Measurements from ENCODE around the gene DPEP3. TPM values are rescaled to one million over a fixed set of nuclear protein-coding genes. Genes with fewer than 3 reads are reported as not detected.

Gene DPEP3
- polyA plus RNA-seq, 1 donor from 2014 or later, result not detected

- Histone ChIP-seq H4K20me1 (ENCODE audit: insufficient read depth) (no peaks in the 10 kb centered on the region), H3K9me3 (ENCODE audit: low read length) (no peaks in the 10 kb centered on the region), H3K4me3 (ENCODE audit: low read length) (peak within 1 kb of the TSS; percentile 100), H3K36me3 (ENCODE audit: insufficient read depth, low read length) (no peaks in the 10 kb centered on the region), H3K9ac (ENCODE audit: low read length) (peak within 1 kb of the TSS; percentile 78), H3K4me2 (ENCODE audit: low read length) (peak within 1 kb of the TSS; percentile 87), H3K79me2 (replicated peaks; ENCODE audit: insufficient read depth, low read length) (peaks cover 13% of the 10 kb centered on the region), H2AFZ (ENCODE audit: low read depth, low read length) (peak within 1 kb of the TSS; percentile 78), H3F3A (ENCODE audit: insufficient read depth, low read length, poor library complexity, severe bottlenecking) (no peaks in the 10 kb centered on the region), H3K27me3 (ENCODE audit: insufficient read depth, low read depth, low read length) (no peaks in the 10 kb centered on the region), H3K27ac (ENCODE audit: low read length) (peak within 1 kb of the TSS; percentile 74), H3K9me2 (ENCODE audit: insufficient read depth, low read length) (no peaks in the 10 kb centered on the region)
- TF ChIP-seq EP300 (conservative IDR thresholded peaks at IDR 0.05; ENCODE audit: poor library complexity, severe bottlenecking), result peak; percentile 61
- no peak for TF ChIP-seq REST (IDR thresholded peaks at IDR 0.05; ENCODE audit: borderline replicate concordance)
- TF ChIP-seq MXI1 (conservative IDR thresholded peaks at IDR 0.05; ENCODE audit: poor library complexity, severe bottlenecking), result peak; percentile 99
- peak; percentile 39 for TF ChIP-seq SMC3 (conservative IDR thresholded peaks at IDR 0.05; ENCODE audit: poor library complexity)
- no peak for TF ChIP-seq CTCF (IDR thresholded peaks at IDR 0.05; ENCODE audit: poor library complexity, severe bottlenecking)
- TF ChIP-seq EZH2 (IDR thresholded peaks at IDR 0.05; ENCODE audit: borderline replicate concordance, insufficient read depth, low read length, poor library complexity, severe bottlenecking), result no peak
- peak; percentile 97 for TF ChIP-seq POLR2AphosphoS5 (IDR thresholded peaks at IDR 0.05)
- no peak for TF ChIP-seq RAD21 (conservative IDR thresholded peaks at IDR 0.05)
- TF ChIP-seq TAF1 (IDR thresholded peaks at IDR 0.05; ENCODE audit: low read depth), result peak; percentile 29
These were observed 42.6 kb upstream of the DPEP3 start, which contains the start of the genes DDX28 and DUS2 for GRCh38 chr16:68022728-68023537. DDX28 (minus strand) TSS chr16:68023232; CDS start chr16:68023202, 30 bp downstream. DUS2 (plus strand) TSS chr16:68023284; CDS start chr16:68038024, 14,740 bp downstream.

GRCh38 chr16:68022278-68022727, 42.0 kb upstream of the DPEP3 start:
- peak overlapping the region; percentile 100 for H3K4me3 ChIP-seq (ENCODE audit: low read length)
- peak overlapping the region; percentile 78 for H3K9ac ChIP-seq (ENCODE audit: low read length)
- TF ChIP-seq TAF1 (IDR thresholded peaks at IDR 0.05; ENCODE audit: low read depth), result no peak
- no peak for TF ChIP-seq POLR2AphosphoS5 (IDR thresholded peaks at IDR 0.05)
- no peak for TF ChIP-seq MXI1 (conservative IDR thresholded peaks at IDR 0.05; ENCODE audit: poor library complexity, severe bottlenecking)
- TF ChIP-seq SMC3 (conservative IDR thresholded peaks at IDR 0.05; ENCODE audit: poor library complexity), result no peak
- TF ChIP-seq REST (IDR thresholded peaks at IDR 0.05; ENCODE audit: borderline replicate concordance), result no peak
- no peak for TF ChIP-seq RAD21 (conservative IDR thresholded peaks at IDR 0.05)
- no peak for TF ChIP-seq EP300 (conservative IDR thresholded peaks at IDR 0.05; ENCODE audit: poor library complexity, severe bottlenecking)
- TF ChIP-seq CTCF (IDR thresholded peaks at IDR 0.05; ENCODE audit: poor library complexity, severe bottlenecking), result no peak
- TF ChIP-seq EZH2 (IDR thresholded peaks at IDR 0.05; ENCODE audit: borderline replicate concordance, insufficient read depth, low read length, poor library complexity, severe bottlenecking), result no peak
- peak overlapping the region; percentile 87 for H3K4me2 ChIP-seq (ENCODE audit: low read length)
- peaks cover 13% of the 10 kb centered on the region for H3K79me2 ChIP-seq (replicated peaks; ENCODE audit: insufficient read depth, low read length)
- no peaks in the 10 kb centered on the region for H4K20me1 ChIP-seq (ENCODE audit: insufficient read depth)
- H3K27ac ChIP-seq (ENCODE audit: low read length), result peak overlapping the region; percentile 74
- H3K9me3 ChIP-seq (ENCODE audit: low read length), result no peaks in the 10 kb centered on the region
- no peaks in the 10 kb centered on the region for H3K27me3 ChIP-seq (ENCODE audit: insufficient read depth, low read depth, low read length)
- peak overlapping the region; percentile 78 for H2AFZ ChIP-seq (ENCODE audit: low read depth, low read length)
- no peaks in the 10 kb centered on the region for H3K9me2 ChIP-seq (ENCODE audit: insufficient read depth, low read length)
- H3F3A ChIP-seq (ENCODE audit: insufficient read depth, low read length, poor library complexity, severe bottlenecking), result no peaks in the 10 kb centered on the region
- H3K36me3 ChIP-seq (ENCODE audit: insufficient read depth, low read length), result no peaks in the 10 kb centered on the region

Data from neural cell (in vitro differentiated cells).